ENCODE measurements around the gene UEVLD. TPM values are rescaled to one million over a fixed set of nuclear protein-coding genes. Genes with fewer than 3 reads are reported as not detected.

UEVLD gene
- total RNA-seq, 1 experiment from 2014 or later: 15.9 TPM

DNA sequence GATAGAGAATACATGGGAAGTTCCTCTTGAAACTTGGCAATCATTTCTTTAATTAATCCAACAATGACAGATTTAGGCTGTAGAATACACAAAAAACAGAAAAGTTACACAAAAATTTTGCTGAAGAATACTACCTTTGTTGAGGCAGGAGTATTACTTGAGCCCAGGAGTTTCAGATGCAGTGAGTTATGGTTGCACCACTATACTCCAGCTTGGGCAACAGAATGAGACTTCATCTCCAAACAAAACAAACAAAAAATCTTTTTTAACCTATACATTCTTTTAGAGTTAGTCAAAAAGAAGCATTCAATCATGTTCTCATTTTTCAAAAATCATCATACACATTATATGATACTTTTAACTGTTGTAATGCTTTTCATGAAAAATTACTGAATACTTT, 22.1 kb downstream of the UEVLD start:
- Mint-ChIP-seq H3K27ac (ENCODE audit: unreplicated experiment) (no peak overlapping the region), H3K4me1 (ENCODE audit: low read depth, unreplicated experiment) (no peaks in the 10 kb centered on the region), H3K9me3 (ENCODE audit: unreplicated experiment) (no peaks in the 10 kb centered on the region), H3K4me3 (ENCODE audit: unreplicated experiment) (no peak overlapping the region), H3K27me3 (ENCODE audit: insufficient read depth, unreplicated experiment) (no peaks in the 10 kb centered on the region), H3K36me3 (ENCODE audit: insufficient read depth, unreplicated experiment) (peaks cover 14% of the 10 kb centered on the region)
- no peaks in the 10 kb centered on the region for H3K27me3 ChIP-seq (replicated peaks; ENCODE audit: control insufficient read depth, insufficient read depth, low read length)
- POLR2A ChIA-PET: no interaction called here
- intact Hi-C loops (cut with micrococcal nuclease; ENCODE audit: unreplicated experiment): no loop called here
- no peak overlapping the region for H3K4me3 ChIP-seq (ENCODE audit: low read depth, low read length)
- BruUV-seq (replicated peaks): no TSS peak
- H3K9me3 ChIP-seq: no peaks in the 10 kb centered on the region
- no peaks in the 10 kb centered on the region for H3K36me3 ChIP-seq (ENCODE audit: control insufficient read depth, insufficient read depth, low read length)
- DNase-seq: no peak
- CTCF ChIA-PET: no interaction called here
- TF ChIP-seq, protein P1, sequence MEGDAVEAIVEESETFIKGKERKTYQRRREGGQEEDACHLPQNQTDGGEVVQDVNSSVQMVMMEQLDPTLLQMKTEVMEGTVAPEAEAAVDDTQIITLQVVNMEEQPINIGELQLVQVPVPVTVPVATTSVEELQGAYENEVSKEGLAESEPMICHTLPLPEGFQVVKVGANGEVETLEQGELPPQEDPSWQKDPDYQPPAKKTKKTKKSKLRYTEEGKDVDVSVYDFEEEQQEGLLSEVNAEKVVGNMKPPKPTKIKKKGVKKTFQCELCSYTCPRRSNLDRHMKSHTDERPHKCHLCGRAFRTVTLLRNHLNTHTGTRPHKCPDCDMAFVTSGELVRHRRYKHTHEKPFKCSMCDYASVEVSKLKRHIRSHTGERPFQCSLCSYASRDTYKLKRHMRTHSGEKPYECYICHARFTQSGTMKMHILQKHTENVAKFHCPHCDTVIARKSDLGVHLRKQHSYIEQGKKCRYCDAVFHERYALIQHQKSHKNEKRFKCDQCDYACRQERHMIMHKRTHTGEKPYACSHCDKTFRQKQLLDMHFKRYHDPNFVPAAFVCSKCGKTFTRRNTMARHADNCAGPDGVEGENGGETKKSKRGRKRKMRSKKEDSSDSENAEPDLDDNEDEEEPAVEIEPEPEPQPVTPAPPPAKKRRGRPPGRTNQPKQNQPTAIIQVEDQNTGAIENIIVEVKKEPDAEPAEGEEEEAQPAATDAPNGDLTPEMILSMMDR (IDR thresholded peaks at IDR 0.05; ENCODE audit: insufficient read depth in 1 of 2, low read depth in 1 of 2, low read length in 1 of 2, severe bottlenecking in 1 of 2, unreplicated experiment in 1 of 2): no peak
- no peaks in the 10 kb centered on the region for H3K4me1 ChIP-seq

DNA sequence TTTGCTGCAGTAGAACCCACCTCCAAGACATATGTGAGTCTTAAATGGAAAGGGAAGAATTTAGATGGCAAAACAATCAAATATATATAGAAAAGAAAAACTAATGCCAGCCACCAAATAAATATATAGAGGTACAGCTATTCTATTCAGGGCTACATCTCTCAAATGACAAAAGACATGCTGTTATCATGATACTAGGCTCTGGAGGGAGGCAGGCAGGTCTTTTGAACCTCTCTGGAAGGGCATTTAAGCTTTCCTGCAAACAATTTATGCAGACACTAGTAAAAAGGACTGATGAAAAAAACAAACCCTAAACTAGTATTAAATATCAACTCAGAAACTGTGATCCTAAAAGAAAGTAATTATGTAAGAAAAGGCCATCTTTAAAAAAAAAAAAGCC, 24.4 kb downstream of the UEVLD start:
- Histone ChIP-seq H3K36me3 (ENCODE audit: control insufficient read depth, insufficient read depth, low read length) (no peaks in the 10 kb centered on the region), H3K27me3 (replicated peaks; ENCODE audit: control insufficient read depth, insufficient read depth, low read length) (no peaks in the 10 kb centered on the region), H3K4me3 (ENCODE audit: low read depth, low read length) (no peak overlapping the region), H3K4me1 (no peaks in the 10 kb centered on the region), H3K9me3 (no peaks in the 10 kb centered on the region)
- intact Hi-C loops (cut with micrococcal nuclease; ENCODE audit: unreplicated experiment): no loop called here
- ChIA-PET CTCF (no interaction called here), POLR2A (no interaction called here)
- Mint-ChIP-seq H3K4me1 (ENCODE audit: low read depth, unreplicated experiment) (no peaks in the 10 kb centered on the region), H3K4me3 (ENCODE audit: unreplicated experiment) (no peak overlapping the region), H3K36me3 (ENCODE audit: insufficient read depth, unreplicated experiment) (peaks cover 12% of the 10 kb centered on the region), H3K9me3 (ENCODE audit: unreplicated experiment) (no peaks in the 10 kb centered on the region), H3K27me3 (ENCODE audit: insufficient read depth, unreplicated experiment) (no peaks in the 10 kb centered on the region), H3K27ac (ENCODE audit: unreplicated experiment) (no peak overlapping the region)
- BruUV-seq (replicated peaks): no TSS peak
- DNase-seq: no peak
- TF ChIP-seq, protein P1 (IDR thresholded peaks at IDR 0.05; ENCODE audit: insufficient read depth in 1 of 2, low read depth in 1 of 2, low read length in 1 of 2, severe bottlenecking in 1 of 2, unreplicated experiment in 1 of 2): no peak

DNA sequence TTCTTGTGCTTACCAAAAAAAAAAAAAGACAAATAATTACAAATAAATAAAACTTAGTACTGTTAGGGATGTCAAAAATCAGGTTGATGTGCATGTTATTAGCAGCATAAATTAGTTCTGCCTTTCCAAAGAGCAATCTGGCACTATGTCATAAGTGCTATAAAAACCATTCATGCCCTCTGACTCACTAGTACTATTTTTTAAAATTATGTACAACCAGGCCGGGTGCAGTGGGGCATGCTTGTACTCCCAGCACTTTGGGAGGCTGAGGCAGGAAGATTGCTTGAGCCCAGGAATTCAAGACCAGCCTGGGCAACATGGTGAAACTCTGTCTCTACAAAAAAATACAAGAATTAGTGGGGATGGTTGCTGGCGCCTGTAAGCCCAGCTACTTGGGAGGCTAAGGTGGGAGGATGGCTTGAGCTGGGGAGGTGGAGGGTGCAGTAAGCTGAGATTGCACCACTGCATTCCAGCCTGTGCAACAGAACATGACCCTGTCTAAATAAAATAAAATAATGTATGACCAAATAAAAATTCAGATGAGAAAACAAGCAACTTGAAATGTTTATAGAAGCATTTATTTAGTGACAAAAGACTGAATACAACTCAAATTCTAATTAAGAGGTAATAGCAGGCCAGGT, 25.3 kb downstream of the UEVLD start:
- Mint-ChIP-seq H3K9me3 (ENCODE audit: unreplicated experiment) (no peaks in the 10 kb centered on the region), H3K27me3 (ENCODE audit: insufficient read depth, unreplicated experiment) (no peaks in the 10 kb centered on the region), H3K4me3 (ENCODE audit: unreplicated experiment) (no peak overlapping the region), H3K4me1 (ENCODE audit: low read depth, unreplicated experiment) (no peaks in the 10 kb centered on the region), H3K36me3 (ENCODE audit: insufficient read depth, unreplicated experiment) (peaks cover 12% of the 10 kb centered on the region), H3K27ac (ENCODE audit: unreplicated experiment) (no peak overlapping the region)
- Histone ChIP-seq H3K9me3 (no peaks in the 10 kb centered on the region), H3K27me3 (replicated peaks; ENCODE audit: control insufficient read depth, insufficient read depth, low read length) (no peaks in the 10 kb centered on the region), H3K4me1 (no peaks in the 10 kb centered on the region), H3K36me3 (ENCODE audit: control insufficient read depth, insufficient read depth, low read length) (no peaks in the 10 kb centered on the region), H3K4me3 (ENCODE audit: low read depth, low read length) (no peak overlapping the region)
- no TSS peak for BruUV-seq (replicated peaks)
- TF ChIP-seq, protein P1 (IDR thresholded peaks at IDR 0.05; ENCODE audit: insufficient read depth in 1 of 2, low read depth in 1 of 2, low read length in 1 of 2, severe bottlenecking in 1 of 2, unreplicated experiment in 1 of 2): no peak
- intact Hi-C loops (cut with micrococcal nuclease; ENCODE audit: unreplicated experiment): no loop called here
- POLR2A ChIA-PET: no interaction called here
- CTCF ChIA-PET: no interaction called here
- no peak for DNase-seq

All from Caco-2 (cell line).